GM18505 (cell line): Measurements from ENCODE around the gene CCNL2.

Experiments used
- ATAC-seq: cut with Tn5 transposase; IDR thresholded peaks from one replicate; pipeline ENCODE4 v1.9.1; 2021; ENCODE audit not compliant: unreplicated experiment
- POLR2A ChIP-seq: IDR thresholded peaks from 4 replicates; pipeline ENCODE4 v1.6.1; 2011; ENCODE audit warnings: borderline replicate concordance; ENCODE audit not compliant: insufficient read depth, insufficient read length; ENCODE audit errors: extremely low read depth

The CCNL2 gene

GRCh38 chr1:1340791-1341548, 58.2 kb downstream of the CCNL2 start:
- TF ChIP-seq POLR2A: no peak
- no peak for ATAC-seq

- no peak for TF ChIP-seq POLR2A
- ATAC-seq: no peak
Measured at GRCh38 chr1:1340185-1340584, 59.0 kb downstream of the CCNL2 start.

DNA sequence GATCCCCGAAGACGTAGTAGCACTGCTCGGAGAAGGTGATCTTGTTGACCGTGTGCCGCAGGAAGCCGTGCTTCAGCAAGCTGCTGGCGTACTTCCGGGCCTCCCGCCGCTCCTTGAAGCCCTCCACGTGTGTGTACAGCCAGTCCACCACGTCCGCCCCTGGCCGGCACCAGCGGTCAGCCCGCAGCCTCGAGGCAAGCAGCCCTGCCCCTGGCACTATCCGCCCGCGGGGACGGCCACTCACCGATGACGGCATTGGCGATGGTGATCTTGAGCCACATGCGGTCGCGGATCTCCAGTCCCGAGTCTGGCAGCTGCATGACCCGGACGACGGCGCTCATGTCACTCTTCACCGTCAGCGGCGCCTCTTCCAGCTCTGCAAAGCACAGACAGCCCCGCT, 60.9 kb downstream of the CCNL2 start:
- TF ChIP-seq POLR2A: no peak
- ATAC-seq: no peak

DNA sequence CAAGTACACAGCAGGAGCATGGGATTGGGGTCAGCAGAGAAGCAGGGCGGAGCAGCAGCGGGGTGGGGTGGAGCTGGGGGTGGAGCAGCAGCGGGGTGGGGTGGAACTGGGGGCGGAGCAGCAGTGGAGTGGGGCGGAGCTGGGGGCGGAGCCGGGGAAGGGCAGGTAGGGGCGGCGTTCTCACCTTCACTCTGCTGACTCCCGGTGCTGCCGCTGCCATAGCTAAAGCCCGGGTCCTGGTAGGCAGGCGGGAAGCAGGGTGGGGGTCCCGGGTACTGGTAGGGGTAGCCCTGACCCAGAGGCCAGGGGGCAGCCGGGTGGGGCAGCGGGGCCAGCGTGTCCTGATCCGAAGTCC, 61.4 kb downstream of the CCNL2 start:
- TF ChIP-seq POLR2A: no peak
- no peak for ATAC-seq

DNA sequence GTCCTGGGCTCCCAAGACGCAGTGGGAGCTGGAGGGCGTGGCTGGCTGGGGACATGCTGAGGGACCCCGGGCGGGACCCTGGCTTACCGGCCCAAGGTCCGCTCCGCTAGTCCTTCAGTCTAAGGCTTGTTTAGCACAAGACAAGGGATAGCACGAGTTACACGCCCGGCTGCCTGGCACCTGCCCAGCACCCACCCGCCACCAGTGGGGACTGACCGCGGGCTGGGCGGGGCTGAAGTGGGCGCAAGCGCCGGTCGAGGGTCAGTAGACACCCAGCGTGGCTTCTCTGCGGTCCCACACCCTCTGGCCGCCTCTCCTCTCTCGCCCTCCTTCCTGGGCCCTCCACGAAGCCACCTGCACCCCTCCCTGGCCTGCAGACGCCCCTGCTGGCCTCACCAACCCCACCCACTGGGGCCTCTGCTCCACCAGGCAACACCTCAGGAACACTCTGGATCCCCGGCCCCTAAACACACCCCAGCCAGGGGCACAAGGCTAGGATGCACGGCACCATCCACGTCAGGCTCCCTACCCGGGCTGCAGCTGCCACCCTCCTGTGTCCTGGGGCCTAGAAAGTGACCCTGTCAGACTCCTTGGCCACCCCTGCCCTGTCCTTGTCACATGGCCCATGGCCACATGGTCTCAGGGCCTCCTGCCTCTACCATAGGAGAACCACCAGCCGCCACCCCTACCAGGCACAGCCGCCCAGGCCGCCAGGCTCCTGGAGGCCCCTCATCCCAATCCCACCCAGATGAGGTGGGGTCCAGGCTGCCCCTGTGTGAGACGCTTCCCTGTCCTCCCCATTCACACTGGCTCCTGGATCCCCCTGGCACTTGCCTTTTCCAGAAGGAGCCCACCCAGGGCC, 62.0 kb downstream of the CCNL2 start:
- ATAC-seq: no peak
- TF ChIP-seq POLR2A: no peak

DNA sequence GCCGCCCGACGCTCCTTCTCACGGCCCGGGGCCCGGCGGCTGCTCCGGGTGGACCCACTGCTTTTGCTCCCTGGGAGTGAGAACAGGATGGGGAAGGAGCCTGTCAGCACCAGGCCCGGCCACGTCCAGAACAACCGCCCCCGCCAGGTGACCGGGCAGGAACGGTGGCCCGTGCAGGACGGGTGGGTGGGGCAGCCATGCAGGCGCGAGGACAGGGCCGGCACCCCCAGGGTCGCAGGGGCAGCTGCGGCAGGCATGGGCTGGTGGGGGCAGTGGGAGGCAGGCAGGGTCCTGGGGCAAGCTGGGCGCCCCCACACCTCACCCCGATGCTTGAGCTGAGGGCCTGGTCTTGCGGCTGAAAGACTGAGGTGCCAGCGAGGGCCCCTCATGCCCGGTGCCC, 62.7 kb downstream of the CCNL2 start:
- no peak for ATAC-seq
- no peak for TF ChIP-seq POLR2A

GRCh38 chr1:1335792-1336248, 63.3 kb downstream of the CCNL2 start:
- no peak for ATAC-seq

More at GRCh38 chr1:1335792-1336248, 63.3 kb downstream of the CCNL2 start:
- no peak for TF ChIP-seq POLR2A
